ENCODE data around the gene OCIAD1.
"Not testable (repeated sequence)": the region's sequence is repeated elsewhere in the genome, so short reads cannot be mapped to it uniquely, and the experiment has no call there.

OCIAD1 gene

GRCh38 chr4:48877827-48878535 lies 47.1 kb downstream of the OCIAD1 start:
- Histone ChIP-seq H3K4me3 (ENCODE audit: low read depth in 1 of 5, low read length in 5 of 5) (no peak overlapping the region), H3K36me3 (ENCODE audit: control insufficient read depth in 5 of 5, insufficient read depth in 5 of 5, low read length in 5 of 5) (no peaks in the 10 kb centered on the region), H3K9me3 (ENCODE audit: control insufficient read depth in 5 of 5, low read length in 5 of 5) (peaks cover 0 to 2% (median 0%) of the 10 kb centered on the region in 5 donors), H3K9ac (ENCODE audit: low read length in 5 of 5) (no peak overlapping the region), H3K27me3 (ENCODE audit: control insufficient read depth in 5 of 5, insufficient read depth in 4 of 5, low read length in 5 of 5) (no peaks in the 10 kb centered on the region), H3K27ac (ENCODE audit: low read depth, low read length) (no peak overlapping the region), H3K4me1 (ENCODE audit: control insufficient read depth in 5 of 5, insufficient read depth in 5 of 5, low read length in 5 of 5) (no peaks in the 10 kb centered on the region)

DNA sequence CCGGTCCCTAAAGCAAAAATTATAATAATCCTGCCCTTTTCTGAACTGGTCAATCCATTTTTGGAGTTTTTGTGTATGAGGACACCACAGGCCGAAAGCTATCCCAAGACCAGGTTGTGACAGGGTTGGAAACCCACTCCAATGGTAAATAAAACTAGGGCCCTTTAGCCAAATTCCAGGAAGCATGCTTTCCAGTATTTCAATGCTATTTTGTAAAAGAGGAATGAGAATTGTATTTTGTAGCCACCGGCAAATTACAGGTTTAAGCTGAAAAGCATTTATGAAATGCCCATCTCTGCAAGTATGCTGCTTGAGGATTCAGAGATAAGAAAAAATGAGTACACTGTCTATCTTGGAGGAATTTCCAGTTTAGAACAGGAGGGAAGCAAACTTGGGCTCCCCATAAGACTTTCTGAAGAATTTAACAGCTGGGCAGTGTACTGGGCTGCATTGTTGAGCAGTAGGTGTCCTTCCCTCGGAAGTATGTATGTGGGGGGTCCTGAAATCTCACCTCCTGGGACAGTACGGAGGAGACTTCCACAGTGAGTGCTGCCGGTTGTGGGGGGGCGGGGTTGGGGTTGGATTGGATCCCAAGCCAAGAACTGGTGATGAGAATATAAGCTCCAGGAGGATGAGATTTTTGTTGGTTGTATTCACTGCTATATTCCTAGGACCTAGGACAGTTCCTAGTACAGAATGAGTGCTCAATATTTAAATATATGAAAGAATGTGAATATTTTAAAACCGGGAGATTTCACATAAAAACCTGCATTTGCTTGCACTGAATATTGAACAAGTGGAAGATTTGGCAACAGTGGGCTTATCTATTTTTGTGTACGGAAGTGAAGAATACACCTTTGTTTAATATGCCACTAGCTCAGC lies 48.9 kb downstream of the OCIAD1 start:
- Histone ChIP-seq H3K4me3 (ENCODE audit: low read depth in 1 of 5, low read length in 5 of 5) (no peak overlapping the region), H3K27me3 (ENCODE audit: control insufficient read depth in 5 of 5, insufficient read depth in 4 of 5, low read length in 5 of 5) (no peaks in the 10 kb centered on the region), H3K9ac (ENCODE audit: low read length in 5 of 5) (no peak overlapping the region), H3K27ac (ENCODE audit: low read depth, low read length) (no peak overlapping the region), H3K36me3 (ENCODE audit: control insufficient read depth in 5 of 5, insufficient read depth in 5 of 5, low read length in 5 of 5) (no peaks in the 10 kb centered on the region), H3K9me3 (ENCODE audit: control insufficient read depth in 5 of 5, low read length in 5 of 5) (no peaks in the 10 kb centered on the region), H3K4me1 (ENCODE audit: control insufficient read depth in 5 of 5, insufficient read depth in 5 of 5, low read length in 5 of 5) (no peaks in the 10 kb centered on the region)

- H3K9me3 ChIP-seq (ENCODE audit: control insufficient read depth in 5 of 5, low read length in 5 of 5); H3K27me3 ChIP-seq (ENCODE audit: control insufficient read depth in 5 of 5, insufficient read depth in 4 of 5, low read length in 5 of 5); H3K4me3 ChIP-seq (ENCODE audit: low read depth in 1 of 5, low read length in 5 of 5); H3K36me3 ChIP-seq (ENCODE audit: control insufficient read depth in 5 of 5, insufficient read depth in 5 of 5, low read length in 5 of 5); H3K27ac ChIP-seq (ENCODE audit: low read depth, low read length); H3K4me1 ChIP-seq (ENCODE audit: control insufficient read depth in 5 of 5, insufficient read depth in 5 of 5, low read length in 5 of 5); H3K9ac ChIP-seq (ENCODE audit: low read length in 5 of 5): not testable (repeated sequence)
Measured at GRCh38 chr4:48881646-48882045, 50.8 kb downstream of the OCIAD1 start.

DNA sequence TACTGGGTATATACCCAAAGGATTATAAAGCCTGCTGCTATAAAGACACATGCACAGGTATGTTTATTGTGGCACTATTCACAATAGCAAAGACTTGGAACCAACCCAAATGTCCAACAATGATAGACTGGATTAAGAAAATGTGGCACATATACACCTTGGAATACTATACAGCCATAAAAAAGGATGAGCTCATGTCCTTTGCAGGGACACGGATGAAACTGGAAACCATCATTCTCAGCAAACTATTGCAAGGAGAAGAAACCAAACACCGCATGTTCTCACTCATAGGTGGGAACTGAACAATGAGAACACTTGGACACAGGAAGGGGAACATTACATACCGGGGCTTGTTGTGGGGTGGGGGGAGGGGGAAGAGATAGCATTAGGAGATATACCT lies 58.9 kb downstream of the OCIAD1 start:
- not testable (repeated sequence) for H3K27ac ChIP-seq (ENCODE audit: low read depth, low read length); H3K27me3 ChIP-seq (ENCODE audit: control insufficient read depth in 5 of 5, insufficient read depth in 4 of 5, low read length in 5 of 5); H3K4me3 ChIP-seq (ENCODE audit: low read depth in 1 of 5, low read length in 5 of 5); H3K9ac ChIP-seq (ENCODE audit: low read length in 5 of 5); H3K9me3 ChIP-seq (ENCODE audit: control insufficient read depth in 5 of 5, low read length in 5 of 5); H3K36me3 ChIP-seq (ENCODE audit: control insufficient read depth in 5 of 5, insufficient read depth in 5 of 5, low read length in 5 of 5); H3K4me1 ChIP-seq (ENCODE audit: control insufficient read depth in 5 of 5, insufficient read depth in 5 of 5, low read length in 5 of 5)

GRCh38 chr4:48891028-48891619 lies 60.2 kb downstream of the OCIAD1 start:
- H3K9ac ChIP-seq (ENCODE audit: low read length in 5 of 5), result no peak overlapping the region
- no peaks in the 10 kb centered on the region for H3K4me1 ChIP-seq (ENCODE audit: control insufficient read depth in 5 of 5, insufficient read depth in 5 of 5, low read length in 5 of 5)
- no peaks in the 10 kb centered on the region for H3K27me3 ChIP-seq (ENCODE audit: control insufficient read depth in 5 of 5, insufficient read depth in 4 of 5, low read length in 5 of 5)
- no peaks in the 10 kb centered on the region for H3K9me3 ChIP-seq (ENCODE audit: control insufficient read depth in 5 of 5, low read length in 5 of 5)
- peaks cover 0 to 11% (median 4%) of the 10 kb centered on the region in 5 donors for H3K36me3 ChIP-seq (ENCODE audit: control insufficient read depth in 5 of 5, insufficient read depth in 5 of 5, low read length in 5 of 5)
- no peak overlapping the region for H3K27ac ChIP-seq (ENCODE audit: low read depth, low read length)
- H3K4me3 ChIP-seq (ENCODE audit: low read depth in 1 of 5, low read length in 5 of 5), result no peak overlapping the region

GRCh38 chr4:48896845-48897244 lies 66.0 kb downstream of the OCIAD1 start:
- no peaks in the 10 kb centered on the region for H3K9me3 ChIP-seq (ENCODE audit: control insufficient read depth in 5 of 5, low read length in 5 of 5)
- H3K4me1 ChIP-seq (ENCODE audit: control insufficient read depth in 5 of 5, insufficient read depth in 5 of 5, low read length in 5 of 5), result no peaks in the 10 kb centered on the region
- H3K36me3 ChIP-seq (ENCODE audit: control insufficient read depth in 5 of 5, insufficient read depth in 5 of 5, low read length in 5 of 5), result peaks cover 0 to 15% (median 5%) of the 10 kb centered on the region in 5 donors
- no peak overlapping the region for H3K4me3 ChIP-seq (ENCODE audit: low read depth in 1 of 5, low read length in 5 of 5)
- H3K9ac ChIP-seq (ENCODE audit: low read length in 5 of 5), result no peak overlapping the region
- H3K27ac ChIP-seq (ENCODE audit: low read depth, low read length), result no peak overlapping the region
- H3K27me3 ChIP-seq (ENCODE audit: control insufficient read depth in 5 of 5, insufficient read depth in 4 of 5, low read length in 5 of 5), result no peaks in the 10 kb centered on the region

GRCh38 chr4:48898733-48899431 lies 68.0 kb downstream of the OCIAD1 start:
- Histone ChIP-seq H3K4me1 (ENCODE audit: control insufficient read depth in 5 of 5, insufficient read depth in 5 of 5, low read length in 5 of 5) (no peaks in the 10 kb centered on the region), H3K9me3 (ENCODE audit: control insufficient read depth in 5 of 5, low read length in 5 of 5) (no peaks in the 10 kb centered on the region), H3K4me3 (ENCODE audit: low read depth in 1 of 5, low read length in 5 of 5) (no peak overlapping the region), H3K27ac (ENCODE audit: low read depth, low read length) (no peak overlapping the region), H3K9ac (ENCODE audit: low read length in 5 of 5) (no peak overlapping the region), H3K36me3 (ENCODE audit: control insufficient read depth in 5 of 5, insufficient read depth in 5 of 5, low read length in 5 of 5) (peaks cover 0 to 11% (median 4%) of the 10 kb centered on the region in 5 donors), H3K27me3 (ENCODE audit: control insufficient read depth in 5 of 5, insufficient read depth in 4 of 5, low read length in 5 of 5) (no peaks in the 10 kb centered on the region)

- Histone ChIP-seq H3K4me3 (ENCODE audit: low read depth in 1 of 5, low read length in 5 of 5) (no peak overlapping the region), H3K27ac (ENCODE audit: low read depth, low read length) (no peak overlapping the region), H3K9ac (ENCODE audit: low read length in 5 of 5) (no peak overlapping the region), H3K9me3 (ENCODE audit: control insufficient read depth in 5 of 5, low read length in 5 of 5) (no peaks in the 10 kb centered on the region), H3K4me1 (ENCODE audit: control insufficient read depth in 5 of 5, insufficient read depth in 5 of 5, low read length in 5 of 5) (no peaks in the 10 kb centered on the region), H3K36me3 (ENCODE audit: control insufficient read depth in 5 of 5, insufficient read depth in 5 of 5, low read length in 5 of 5) (peaks cover 0 to 11% (median 4%) of the 10 kb centered on the region in 5 donors), H3K27me3 (ENCODE audit: control insufficient read depth in 5 of 5, insufficient read depth in 4 of 5, low read length in 5 of 5) (no peaks in the 10 kb centered on the region)
Measured at GRCh38 chr4:48899432-48899749, 68.5 kb downstream of the OCIAD1 start.

- no peaks in the 10 kb centered on the region for H3K4me1 ChIP-seq (ENCODE audit: control insufficient read depth in 5 of 5, insufficient read depth in 5 of 5, low read length in 5 of 5)
- no peak overlapping the region for H3K27ac ChIP-seq (ENCODE audit: low read depth, low read length)
- no peaks in the 10 kb centered on the region for H3K27me3 ChIP-seq (ENCODE audit: control insufficient read depth in 5 of 5, insufficient read depth in 4 of 5, low read length in 5 of 5)
- no peaks in the 10 kb centered on the region for H3K9me3 ChIP-seq (ENCODE audit: control insufficient read depth in 5 of 5, low read length in 5 of 5)
- H3K36me3 ChIP-seq (ENCODE audit: control insufficient read depth in 5 of 5, insufficient read depth in 5 of 5, low read length in 5 of 5), result peaks cover 0 to 9% (median 4%) of the 10 kb centered on the region in 5 donors
- H3K4me3 ChIP-seq (ENCODE audit: low read depth in 1 of 5, low read length in 5 of 5), result no peak overlapping the region
- H3K9ac ChIP-seq (ENCODE audit: low read length in 5 of 5), result no peak overlapping the region
Measured at GRCh38 chr4:48899950-48900349, 69.1 kb downstream of the OCIAD1 start.
